Stimulated activated naive CD8-positive, alpha-beta T cell treated with anti-CD3 and anti-CD28 coated beads, Interleukin-15, amount 100 ng/mL, for 72 hours (primary cell): ENCODE data around the gene ARHGAP25.

ENCODE experiments used
- ATAC-seq: fragments of 150-1000 bp; cut with Tn5 transposase; 2 replicates; pipeline ENCODE4 v1.10.0; 2021; ENCODE audit warnings: mild to moderate bottlenecking, moderate library complexity
- DNase-seq, 2 donors: peaks; one replicate each; pipeline ENCODE4 v3.0.0; 2021 to 2022
- H3K27ac Mint-ChIP-seq, 2 donors: one replicate each; pipeline ENCODE4 v1.8.0; 2022; ENCODE audit warnings: mild to moderate bottlenecking in 2 of 2, mixed read lengths in 2 of 2, moderate library complexity in 2 of 2
- H3K27me3 Mint-ChIP-seq: one replicate; pipeline ENCODE4 v1.8.0; 2022; ENCODE audit warnings: mixed read lengths
- H3K4me1 Mint-ChIP-seq: one replicate; pipeline ENCODE4 v1.8.0; 2022; ENCODE audit warnings: mild to moderate bottlenecking, mixed read lengths
- H3K4me3 Mint-ChIP-seq, 2 donors: one replicate each; pipeline ENCODE4 v1.8.0; 2022; ENCODE audit warnings: mild to moderate bottlenecking in 2 of 2, mixed read lengths in 2 of 2, moderate library complexity in 1 of 2
- H3K9me3 Mint-ChIP-seq, 2 donors: one replicate each; pipeline ENCODE4 v1.8.0; 2022; ENCODE audit warnings: mixed read lengths in 2 of 2

The ARHGAP25 gene

DNA sequence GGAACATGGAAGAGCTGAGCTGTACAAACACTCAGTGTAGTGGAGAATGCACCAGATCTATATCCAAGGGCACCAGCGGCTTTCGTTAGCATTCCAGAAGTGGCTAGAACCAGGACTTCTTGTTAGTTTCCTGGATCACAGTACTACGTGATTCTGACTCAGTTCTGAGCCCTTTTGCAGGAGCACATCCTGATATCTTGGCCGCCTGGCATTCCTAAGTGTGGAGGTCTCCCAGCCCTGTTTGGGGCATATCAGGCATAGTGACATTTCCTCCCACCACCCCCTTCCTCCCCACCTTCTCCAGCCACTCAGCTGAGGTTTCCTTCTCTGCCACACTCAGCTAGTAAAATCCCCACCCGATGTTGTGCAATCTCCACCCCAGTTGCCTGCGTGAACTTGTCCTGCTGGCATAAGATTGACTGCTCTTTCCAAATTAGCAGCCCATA is 73.2 kb downstream of the ARHGAP25 start:
- peaks cover 33% of the 10 kb centered on the region for H3K4me1 Mint-ChIP-seq
- no peak for DNase-seq
- H3K27me3 Mint-ChIP-seq: no peaks in the 10 kb centered on the region
- no peak overlapping the region for H3K4me3 Mint-ChIP-seq
- no peaks in the 10 kb centered on the region for H3K9me3 Mint-ChIP-seq
- peak; percentile 65 for ATAC-seq
- peak overlapping the region; percentile 28 to 36 for H3K27ac Mint-ChIP-seq

DNA sequence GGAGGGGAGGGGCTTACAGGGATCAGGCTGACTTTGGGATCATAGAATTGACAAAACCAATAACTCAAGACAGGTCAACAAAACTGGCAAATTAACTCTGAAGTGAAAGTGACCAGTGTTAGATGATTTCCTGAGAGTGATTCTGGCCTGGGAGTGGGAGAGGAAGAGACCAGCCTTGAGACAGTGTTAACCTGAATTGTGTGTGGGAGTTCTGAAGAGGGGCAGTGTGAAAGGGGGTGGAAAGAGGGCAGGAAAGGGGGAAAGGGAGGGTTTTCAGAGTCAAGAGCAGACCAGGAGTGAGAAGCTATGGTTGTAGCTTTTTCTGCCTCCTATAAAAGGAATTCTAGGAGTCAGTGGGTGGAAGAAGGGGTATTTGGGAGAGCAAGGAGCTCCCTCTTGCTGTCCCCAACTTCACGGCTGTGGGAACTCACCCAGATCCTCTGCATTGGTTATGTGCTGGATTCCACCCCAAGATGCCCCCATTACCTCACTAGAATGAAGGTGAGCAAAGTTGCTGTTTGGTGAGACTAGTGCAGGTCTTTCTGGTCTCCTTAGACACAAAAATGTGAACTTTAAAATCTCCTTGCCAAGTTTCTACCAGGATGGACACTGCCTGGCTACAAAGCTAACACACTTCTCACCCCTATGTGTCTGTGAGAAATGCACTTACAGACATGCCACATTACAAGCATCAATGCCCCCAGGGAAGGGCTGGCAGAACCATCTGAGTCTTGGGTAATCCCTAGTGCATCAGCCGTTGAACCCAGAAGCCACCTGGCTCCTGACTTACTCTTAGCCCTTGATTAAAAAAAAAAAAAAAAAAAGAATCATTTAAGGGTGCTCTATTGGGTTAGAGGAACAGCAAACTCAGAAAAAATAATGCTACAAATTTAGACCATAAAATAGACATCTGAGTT is 75.0 kb downstream of the ARHGAP25 start:
- no peak for DNase-seq
- Mint-ChIP-seq H3K4me3 (no peak overlapping the region), H3K27me3 (no peaks in the 10 kb centered on the region), H3K27ac (peak overlapping the region in 1 of 2 donors; percentile 65), H3K9me3 (no peaks in the 10 kb centered on the region), H3K4me1 (peaks cover 33% of the 10 kb centered on the region)
- ATAC-seq: no peak

DNA sequence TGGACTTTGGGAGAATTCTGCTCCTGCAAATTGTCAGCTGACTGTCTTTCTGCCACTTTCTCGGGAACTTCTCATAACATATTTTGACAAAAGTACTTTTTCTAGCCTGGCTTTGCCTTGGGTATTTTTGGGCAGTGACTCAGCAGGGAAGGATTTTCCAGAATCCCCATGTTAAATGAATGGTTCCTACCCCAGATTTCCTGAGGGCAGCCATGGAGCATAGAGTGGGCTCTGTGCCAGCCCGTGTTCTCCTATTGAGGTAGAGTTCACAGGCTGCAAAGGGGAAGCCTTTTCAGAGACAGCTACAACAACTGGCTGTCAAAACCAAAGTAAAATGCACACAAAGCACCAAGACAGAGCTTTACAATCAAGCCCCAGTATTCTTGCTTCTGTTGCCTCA is 76.8 kb downstream of the ARHGAP25 start:
- peaks cover 33% of the 10 kb centered on the region for H3K4me1 Mint-ChIP-seq

DNA sequence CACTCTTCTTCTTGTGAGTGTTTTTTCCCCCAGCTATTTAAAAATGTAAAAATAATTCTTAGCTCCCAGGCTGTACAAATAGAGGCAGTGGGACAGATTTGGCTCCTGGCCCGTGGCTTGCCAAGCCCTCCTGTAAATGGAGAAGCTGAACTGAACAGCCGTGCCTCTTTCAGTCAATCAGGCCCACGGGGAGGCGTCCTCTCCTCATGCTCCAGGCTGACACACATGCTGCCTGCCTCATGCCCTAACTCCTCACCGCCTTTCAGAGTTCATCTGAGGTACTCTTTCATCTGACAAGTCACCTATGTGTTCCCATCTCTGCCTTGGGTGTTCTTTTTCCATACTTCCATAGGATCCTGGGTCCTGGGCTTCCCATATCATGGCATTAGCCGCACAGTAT is 77.6 kb downstream of the ARHGAP25 start:
- no peak for DNase-seq
- no peak for ATAC-seq
- H3K9me3 Mint-ChIP-seq: no peaks in the 10 kb centered on the region
- no peaks in the 10 kb centered on the region for H3K27me3 Mint-ChIP-seq
- peaks cover 31% of the 10 kb centered on the region for H3K4me1 Mint-ChIP-seq
- H3K27ac Mint-ChIP-seq: peak overlapping the region; percentile 13 to 42
- H3K4me3 Mint-ChIP-seq: no peak overlapping the region

More for the DNA sequence above, 76.8 kb downstream of the ARHGAP25 start:
- Mint-ChIP-seq H3K9me3 (no peaks in the 10 kb centered on the region), H3K4me3 (no peak overlapping the region), H3K27ac (no peak overlapping the region), H3K27me3 (no peaks in the 10 kb centered on the region)
- no peak for DNase-seq
- ATAC-seq: no peak

DNA sequence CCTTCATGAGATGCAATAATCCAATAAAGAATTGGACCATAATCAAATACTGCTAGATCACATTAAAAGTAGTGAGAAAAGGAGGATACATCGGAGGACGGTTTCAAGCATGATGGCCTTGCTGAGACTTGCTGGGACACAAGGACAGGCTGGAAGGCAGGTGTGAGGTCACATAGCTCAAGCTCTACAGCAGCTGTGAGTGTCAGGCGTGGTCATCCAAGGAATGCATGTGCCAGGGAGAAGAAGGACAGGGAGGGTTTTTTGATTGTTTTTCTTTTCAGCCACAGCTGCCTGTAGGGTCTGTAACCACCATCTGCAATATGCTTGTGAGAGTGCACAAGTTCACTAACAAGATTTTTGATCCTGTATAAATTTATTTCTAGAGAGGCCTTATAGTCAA is 79.0 kb downstream of the ARHGAP25 start:
- no peak for DNase-seq
- Mint-ChIP-seq H3K4me1 (peaks cover 24% of the 10 kb centered on the region), H3K27ac (peak overlapping the region in 1 of 2 donors; percentile 21), H3K27me3 (no peaks in the 10 kb centered on the region), H3K9me3 (no peaks in the 10 kb centered on the region), H3K4me3 (no peak overlapping the region)
- ATAC-seq: no peak

DNA sequence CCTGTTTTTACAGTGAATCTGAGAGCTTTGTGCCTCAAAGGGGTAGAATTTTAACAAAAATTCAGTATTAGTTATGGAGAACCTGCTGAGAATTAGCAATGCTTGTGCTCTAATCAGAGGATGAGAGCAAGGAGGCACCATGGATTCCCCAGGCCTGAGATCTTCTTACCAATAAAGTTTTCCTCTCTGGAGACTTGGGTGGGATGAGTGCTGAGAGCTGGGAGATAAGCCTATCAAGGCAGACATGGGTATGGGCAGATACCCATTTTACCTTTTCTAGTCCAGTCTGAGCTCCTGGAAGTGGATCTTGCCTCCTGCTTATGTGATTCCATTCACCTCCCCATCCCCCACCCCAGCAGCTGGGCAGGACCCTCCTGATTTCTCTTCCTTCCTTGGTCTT is 82.7 kb downstream of the ARHGAP25 start:
- H3K27me3 Mint-ChIP-seq: no peaks in the 10 kb centered on the region
- H3K9me3 Mint-ChIP-seq: no peaks in the 10 kb centered on the region
- H3K27ac Mint-ChIP-seq: peak overlapping the region; percentile 84 to 94
- DNase-seq: no peak
- H3K4me1 Mint-ChIP-seq: peaks cover 18% of the 10 kb centered on the region
- no peak overlapping the region for H3K4me3 Mint-ChIP-seq
- no peak for ATAC-seq

DNA sequence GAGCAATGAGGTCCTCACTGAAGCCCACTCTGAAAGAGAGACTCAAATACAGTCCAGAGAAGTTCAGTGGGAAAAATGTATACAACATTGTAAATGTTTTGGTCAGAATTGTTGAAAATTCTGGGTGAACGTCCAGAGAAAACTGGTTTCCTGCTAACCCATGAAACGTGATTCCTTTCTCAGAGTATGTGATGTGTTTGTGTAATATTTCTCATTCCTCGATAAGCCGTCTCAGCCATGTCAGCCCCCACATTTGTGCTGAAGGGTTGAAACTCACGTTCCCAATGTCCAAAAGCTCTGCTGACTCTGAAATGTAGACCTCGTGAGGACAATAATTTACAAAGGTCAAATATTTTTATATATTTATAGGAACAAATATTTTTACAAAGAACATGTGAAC is 84.9 kb downstream of the ARHGAP25 start:
- ATAC-seq (no peak), DNase-seq (no peak)
- H3K9me3 Mint-ChIP-seq: no peaks in the 10 kb centered on the region
- no peak overlapping the region for H3K4me3 Mint-ChIP-seq
- peaks cover 18% of the 10 kb centered on the region for H3K4me1 Mint-ChIP-seq
- H3K27ac Mint-ChIP-seq: no peak overlapping the region
- H3K27me3 Mint-ChIP-seq: no peaks in the 10 kb centered on the region

DNA sequence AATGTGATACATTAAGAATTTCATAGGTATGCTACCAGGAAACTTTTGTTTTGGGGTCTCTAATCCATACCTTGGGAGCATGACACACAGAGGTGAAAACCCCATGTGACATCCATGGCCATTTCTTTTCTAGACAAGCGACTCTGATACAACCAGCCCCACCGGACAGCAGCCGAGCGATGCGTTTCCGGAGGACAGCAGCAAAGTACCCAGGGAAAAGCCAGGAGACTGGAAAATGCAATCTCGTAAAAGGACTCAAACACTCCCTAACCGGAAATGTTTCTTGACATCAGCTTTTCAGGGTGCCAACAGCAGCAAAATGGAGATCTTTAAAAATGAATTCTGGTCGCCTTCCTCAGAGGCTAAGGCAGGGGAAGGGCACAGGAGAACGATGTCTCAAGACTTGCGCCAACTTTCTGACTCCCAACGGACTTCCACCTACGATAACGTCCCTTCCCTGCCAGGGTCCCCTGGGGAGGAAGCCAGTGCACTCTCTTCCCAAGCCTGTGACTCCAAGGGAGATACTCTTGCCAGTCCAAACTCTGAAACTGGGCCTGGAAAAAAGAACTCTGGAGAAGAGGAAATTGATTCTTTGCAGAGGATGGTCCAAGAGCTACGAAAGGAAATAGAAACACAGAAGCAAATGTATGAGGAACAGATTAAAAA is 87.7 kb downstream of the ARHGAP25 start:
- Mint-ChIP-seq H3K27ac (no peak overlapping the region), H3K4me3 (no peak overlapping the region), H3K4me1 (peaks cover 18% of the 10 kb centered on the region), H3K27me3 (no peaks in the 10 kb centered on the region), H3K9me3 (no peaks in the 10 kb centered on the region)
- DNase-seq: no peak
- ATAC-seq: no peak

DNA sequence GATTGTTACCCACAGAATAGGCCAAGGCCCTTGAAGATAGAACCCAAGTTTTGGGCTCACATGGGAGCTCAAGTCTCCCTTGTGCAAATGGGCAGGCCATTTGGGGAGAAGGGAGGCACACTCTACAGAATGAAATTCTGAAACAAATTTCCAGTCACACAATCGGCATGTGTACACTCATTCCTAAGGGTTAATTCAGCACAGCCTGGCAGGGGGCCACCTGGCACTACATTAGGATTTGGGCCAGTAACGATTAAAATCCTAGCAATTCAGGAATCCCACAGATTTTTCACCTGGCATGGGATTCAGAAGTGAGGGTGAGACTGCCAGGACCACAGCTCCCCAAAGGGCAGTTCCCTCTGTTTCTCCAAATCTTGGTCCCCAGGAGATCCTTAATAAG is 90.2 kb downstream of the ARHGAP25 start:
- no peaks in the 10 kb centered on the region for H3K27me3 Mint-ChIP-seq
- no peak overlapping the region for H3K4me3 Mint-ChIP-seq
- no peaks in the 10 kb centered on the region for H3K9me3 Mint-ChIP-seq
- peaks cover 30% of the 10 kb centered on the region for H3K4me1 Mint-ChIP-seq
- DNase-seq: no peak
- peak overlapping the region; percentile 19 to 82 for H3K27ac Mint-ChIP-seq
- ATAC-seq: no peak

DNA sequence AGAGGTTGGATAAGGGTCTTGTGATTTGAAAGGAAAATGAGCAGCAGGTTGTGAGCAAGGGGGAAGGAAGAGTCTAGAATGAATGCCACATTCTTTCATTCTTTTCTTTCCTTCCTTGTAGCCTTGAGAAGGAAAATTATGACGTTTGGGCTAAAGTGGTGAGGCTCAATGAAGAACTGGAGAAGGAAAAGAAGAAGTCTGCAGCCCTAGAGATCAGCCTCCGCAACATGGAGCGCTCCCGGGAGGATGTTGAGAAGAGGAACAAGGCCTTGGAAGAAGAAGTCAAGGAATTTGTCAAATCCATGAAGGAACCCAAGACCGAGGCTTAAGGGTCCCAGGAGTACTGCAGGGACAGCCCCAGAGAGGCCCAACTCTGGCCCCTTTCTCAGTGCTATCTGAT is 91.3 kb downstream of the ARHGAP25 start:
- H3K9me3 Mint-ChIP-seq: no peaks in the 10 kb centered on the region
- ATAC-seq (no peak), DNase-seq (no peak)
- no peaks in the 10 kb centered on the region for H3K27me3 Mint-ChIP-seq
- H3K4me3 Mint-ChIP-seq: no peak overlapping the region
- H3K27ac Mint-ChIP-seq: peak overlapping the region in 1 of 2 donors; percentile 45
- peaks cover 36% of the 10 kb centered on the region for H3K4me1 Mint-ChIP-seq

DNA sequence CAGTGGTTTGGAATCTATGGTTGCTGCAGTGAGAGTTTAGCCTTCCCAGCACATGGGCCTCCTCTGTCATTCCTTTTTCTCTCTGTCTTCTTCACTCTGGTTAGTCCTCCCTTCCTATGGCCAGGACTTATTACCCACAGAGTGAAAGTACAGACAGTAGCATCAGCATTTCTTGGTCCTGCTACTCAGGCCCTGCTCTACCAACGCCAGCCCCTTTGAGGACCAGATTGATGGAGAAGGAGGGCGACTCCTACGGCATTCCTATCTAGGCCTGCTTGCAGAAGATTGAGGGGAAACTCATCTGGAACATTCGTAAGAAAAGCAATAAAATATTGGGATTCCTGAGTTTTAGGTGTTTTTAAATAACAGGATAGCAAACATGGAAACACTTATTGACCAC is 93.1 kb downstream of the ARHGAP25 start:
- H3K27me3 Mint-ChIP-seq: no peaks in the 10 kb centered on the region
- H3K27ac Mint-ChIP-seq: no peak overlapping the region
- DNase-seq (no peak), ATAC-seq (no peak)
- H3K9me3 Mint-ChIP-seq: no peaks in the 10 kb centered on the region
- H3K4me3 Mint-ChIP-seq: no peak overlapping the region
- H3K4me1 Mint-ChIP-seq: peaks cover 53% of the 10 kb centered on the region

DNA sequence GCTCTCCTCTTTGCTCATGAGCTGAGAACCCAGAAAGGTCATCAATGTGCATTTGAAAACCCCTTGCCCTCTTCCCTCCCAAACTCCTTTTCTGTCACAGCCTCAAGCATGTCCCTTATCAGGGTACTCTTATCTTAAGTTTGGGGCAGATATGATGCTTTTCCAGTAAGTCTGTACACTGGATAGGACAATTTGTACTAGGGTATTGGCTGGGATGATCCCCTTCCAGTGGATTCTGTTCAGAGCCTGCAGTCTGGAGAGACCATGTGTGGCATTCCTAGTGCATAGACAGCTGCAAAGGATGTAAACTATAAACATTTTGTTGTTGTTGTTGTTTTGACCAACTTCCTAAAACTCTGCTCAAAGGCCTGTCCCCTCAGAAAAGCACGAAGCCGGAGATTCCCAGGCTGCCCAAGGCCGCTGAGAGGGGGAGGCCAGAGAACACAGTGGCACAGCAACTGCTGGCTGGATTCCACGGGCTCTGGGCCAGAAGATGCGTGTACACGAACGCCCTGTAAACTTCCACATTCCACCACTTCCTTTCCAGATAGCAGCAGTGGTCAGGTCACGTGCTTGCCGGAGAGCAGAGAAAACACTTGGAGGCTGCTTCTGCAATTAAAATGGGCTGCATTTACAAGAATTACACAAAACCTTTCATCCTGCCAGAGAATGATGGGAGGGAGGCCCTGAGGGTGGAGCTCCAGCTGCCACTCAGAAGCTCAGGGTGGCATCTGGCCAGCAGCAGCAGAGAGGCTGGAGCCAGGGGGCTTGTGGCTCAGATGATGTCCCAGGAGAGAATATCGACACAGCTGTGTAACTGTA is 94.5 kb downstream of the ARHGAP25 start:
- ATAC-seq (peak; percentile 53), DNase-seq (peak; percentile 30 to 71)
- peaks cover 67% of the 10 kb centered on the region for H3K4me1 Mint-ChIP-seq
- H3K27ac Mint-ChIP-seq: peak overlapping the region; percentile 63 to 88
- H3K9me3 Mint-ChIP-seq: no peaks in the 10 kb centered on the region
- peak overlapping the region; percentile 70 to 74 for H3K4me3 Mint-ChIP-seq
- H3K27me3 Mint-ChIP-seq: no peaks in the 10 kb centered on the region

DNA sequence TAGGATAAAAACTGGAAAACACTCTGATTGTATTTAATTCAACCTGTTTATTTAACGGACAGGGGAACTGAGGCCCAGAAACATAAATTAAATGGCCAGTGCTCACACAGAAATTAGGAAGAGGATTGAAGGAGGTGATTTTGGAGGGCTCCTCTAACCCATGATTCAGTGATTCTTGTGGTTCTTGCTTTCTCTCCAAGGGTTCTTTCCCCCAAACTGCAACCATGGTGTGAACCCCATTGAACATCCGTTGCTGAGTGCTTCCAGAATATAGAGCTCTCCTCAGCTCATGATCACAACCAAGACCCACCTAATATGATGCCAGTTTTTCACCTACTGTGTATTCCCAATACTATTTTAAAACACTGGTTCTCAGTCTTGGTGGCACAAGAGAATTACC is 95.1 kb downstream of the ARHGAP25 start:
- ATAC-seq: peak; percentile 50
- H3K27ac Mint-ChIP-seq: peak overlapping the region; percentile 63 to 88
- H3K27me3 Mint-ChIP-seq: no peaks in the 10 kb centered on the region
- H3K4me1 Mint-ChIP-seq: peaks cover 70% of the 10 kb centered on the region
- peak in 1 of 2 donors; percentile 28 for DNase-seq
- H3K9me3 Mint-ChIP-seq: no peaks in the 10 kb centered on the region
- H3K4me3 Mint-ChIP-seq: peak overlapping the region; percentile 70 to 74

DNA sequence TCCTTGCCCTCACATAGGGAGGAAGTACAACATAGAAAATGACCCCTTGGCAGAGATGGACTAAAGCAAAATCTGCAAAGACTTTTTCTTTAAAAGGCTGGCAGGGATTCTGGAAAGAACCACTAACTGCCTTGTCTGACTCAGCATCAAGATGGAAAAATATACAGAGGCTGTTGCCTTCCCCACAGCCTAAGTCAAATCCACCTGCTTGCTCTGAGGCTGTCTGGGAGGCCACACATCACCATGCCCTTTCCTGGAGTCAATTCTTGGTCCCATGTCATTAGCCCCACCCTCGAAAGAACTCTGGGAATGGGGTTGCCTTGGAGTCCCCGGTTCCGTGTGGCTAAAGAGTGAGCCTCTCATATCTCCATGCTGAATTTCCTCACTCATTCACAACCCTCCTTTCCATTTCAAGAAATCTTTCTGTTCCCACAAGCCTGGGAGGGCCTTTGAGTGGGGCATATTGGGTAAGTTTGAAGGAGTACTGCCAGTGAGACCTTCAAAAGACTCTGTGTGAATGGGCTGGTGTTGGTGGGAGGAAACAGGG is 97.1 kb downstream of the ARHGAP25 start:
- H3K27ac Mint-ChIP-seq: peak overlapping the region in 1 of 2 donors; percentile 91
- no peaks in the 10 kb centered on the region for H3K27me3 Mint-ChIP-seq
- DNase-seq (no peak), ATAC-seq (no peak)
- H3K4me3 Mint-ChIP-seq: peak overlapping the region; percentile 50 to 72
- peaks cover 80% of the 10 kb centered on the region for H3K4me1 Mint-ChIP-seq
- H3K9me3 Mint-ChIP-seq: no peaks in the 10 kb centered on the region

DNA sequence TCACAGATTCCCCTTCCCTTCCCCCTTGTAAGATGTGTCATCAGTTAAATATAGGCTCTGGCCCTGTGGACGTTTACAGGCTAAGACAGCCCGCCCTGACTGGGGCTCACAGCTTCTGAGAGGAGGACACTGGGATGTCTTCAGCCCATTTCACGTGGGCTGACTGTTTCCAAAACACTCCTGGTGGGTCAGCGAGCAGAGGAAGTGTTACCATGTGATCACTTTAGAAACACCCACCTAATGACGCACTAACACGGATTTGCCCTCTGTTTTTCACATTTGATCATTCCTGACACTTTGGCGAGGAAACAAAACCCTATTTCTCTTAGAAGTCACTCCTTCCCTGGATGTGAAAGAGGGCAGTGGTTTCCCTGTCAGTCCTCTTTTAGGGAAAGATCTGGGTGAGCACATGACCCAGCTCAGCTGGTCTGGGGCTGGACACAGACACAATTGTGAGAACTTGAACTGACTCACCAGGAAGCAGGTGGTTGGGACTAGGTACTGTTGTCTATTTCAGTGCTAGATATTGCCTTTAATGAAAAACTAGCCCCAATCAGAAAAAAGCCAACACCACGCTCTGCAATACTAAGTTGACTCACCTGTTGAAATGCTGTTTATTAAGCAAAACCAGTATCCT is 97.7 kb downstream of the ARHGAP25 start:
- ATAC-seq: peak; percentile 83
- peak overlapping the region; percentile 78 to 91 for H3K27ac Mint-ChIP-seq
- H3K27me3 Mint-ChIP-seq: no peaks in the 10 kb centered on the region
- peaks cover 86% of the 10 kb centered on the region for H3K4me1 Mint-ChIP-seq
- H3K9me3 Mint-ChIP-seq: no peaks in the 10 kb centered on the region
- peak overlapping the region; percentile 50 to 72 for H3K4me3 Mint-ChIP-seq
- peak; percentile 33 to 66 for DNase-seq
